Transverse colon (tissue), 4 donors: ENCODE measurements around the gene AMOTL2.

Experiments
- EP300 ChIP-seq: sonication (generic); formaldehyde crosslinking; IDR thresholded peaks from one replicate; pipeline ENCODE4 v1.6.1; 2017; ENCODE audit warnings: antibody characterized with exemption, low read depth
- POLR2A ChIP-seq: fragments of 450-650 bp; IDR thresholded peaks from one replicate; pipeline ENCODE4 v1.6.1; 2016; ENCODE audit warnings: antibody characterized with exemption, mild to moderate bottlenecking, moderate library complexity
- POLR2AphosphoS5 ChIP-seq, 3 donors: sonication (generic); formaldehyde crosslinking; IDR thresholded peaks; one replicate each; pipeline ENCODE4 v1.6.1; 2016; ENCODE audit warnings: antibody characterized with exemption in 3 of 3
- TF ChIP-seq, protein P1 (sequence below), 5 experiments: fragments of 200-600 bp in 3 of 5; fragments of 450-650 bp in 2 of 5; sonication (generic) in 3 of 5; IDR thresholded peaks; 1 replicate in 2 of 5; 2 replicates in 3 of 5; pipeline ENCODE4 v1.5.1; 2016 to 2017; ENCODE audit warnings: antibody characterized with exemption in 5 of 5, inconsistent platforms in 3 of 5, mild to moderate bottlenecking in 2 of 5, moderate library complexity in 1 of 5

DNA sequence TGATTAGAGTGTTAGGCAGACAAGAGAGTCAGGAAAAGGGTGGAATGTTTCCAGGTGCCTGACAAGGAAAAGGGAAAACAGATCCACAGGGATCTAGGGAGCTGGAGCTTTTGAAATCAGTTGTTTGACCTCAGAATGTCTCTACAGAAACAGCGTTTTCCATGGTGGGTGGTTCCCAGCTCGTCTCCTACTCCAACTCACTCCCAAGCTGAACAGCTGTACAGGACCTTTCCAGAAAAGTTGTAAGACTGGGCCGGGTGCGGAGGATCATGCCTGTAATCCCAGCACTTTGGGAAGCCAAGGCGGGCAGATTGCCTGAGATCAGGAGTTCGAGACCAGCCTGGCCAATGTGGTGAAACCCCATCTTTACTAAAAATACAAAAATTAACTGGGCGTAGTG lies 67.9 kb downstream of the AMOTL2 start:
- TF ChIP-seq, protein P1, sequence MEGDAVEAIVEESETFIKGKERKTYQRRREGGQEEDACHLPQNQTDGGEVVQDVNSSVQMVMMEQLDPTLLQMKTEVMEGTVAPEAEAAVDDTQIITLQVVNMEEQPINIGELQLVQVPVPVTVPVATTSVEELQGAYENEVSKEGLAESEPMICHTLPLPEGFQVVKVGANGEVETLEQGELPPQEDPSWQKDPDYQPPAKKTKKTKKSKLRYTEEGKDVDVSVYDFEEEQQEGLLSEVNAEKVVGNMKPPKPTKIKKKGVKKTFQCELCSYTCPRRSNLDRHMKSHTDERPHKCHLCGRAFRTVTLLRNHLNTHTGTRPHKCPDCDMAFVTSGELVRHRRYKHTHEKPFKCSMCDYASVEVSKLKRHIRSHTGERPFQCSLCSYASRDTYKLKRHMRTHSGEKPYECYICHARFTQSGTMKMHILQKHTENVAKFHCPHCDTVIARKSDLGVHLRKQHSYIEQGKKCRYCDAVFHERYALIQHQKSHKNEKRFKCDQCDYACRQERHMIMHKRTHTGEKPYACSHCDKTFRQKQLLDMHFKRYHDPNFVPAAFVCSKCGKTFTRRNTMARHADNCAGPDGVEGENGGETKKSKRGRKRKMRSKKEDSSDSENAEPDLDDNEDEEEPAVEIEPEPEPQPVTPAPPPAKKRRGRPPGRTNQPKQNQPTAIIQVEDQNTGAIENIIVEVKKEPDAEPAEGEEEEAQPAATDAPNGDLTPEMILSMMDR (IDR thresholded peaks at IDR 0.05): no peak
- TF ChIP-seq POLR2A (no peak), POLR2AphosphoS5 (IDR thresholded peaks at IDR 0.05) (no peak), EP300 (no peak)
